GM19193 (cell line): ENCODE results near the gene TUBB3.

ENCODE experiments used
- POLR2A ChIP-seq: IDR thresholded peaks from 4 replicates; pipeline ENCODE4 v1.6.1; 2011; ENCODE audit not compliant: insufficient read depth, insufficient read length; ENCODE audit errors: extremely low read depth

The TUBB3 gene

DNA sequence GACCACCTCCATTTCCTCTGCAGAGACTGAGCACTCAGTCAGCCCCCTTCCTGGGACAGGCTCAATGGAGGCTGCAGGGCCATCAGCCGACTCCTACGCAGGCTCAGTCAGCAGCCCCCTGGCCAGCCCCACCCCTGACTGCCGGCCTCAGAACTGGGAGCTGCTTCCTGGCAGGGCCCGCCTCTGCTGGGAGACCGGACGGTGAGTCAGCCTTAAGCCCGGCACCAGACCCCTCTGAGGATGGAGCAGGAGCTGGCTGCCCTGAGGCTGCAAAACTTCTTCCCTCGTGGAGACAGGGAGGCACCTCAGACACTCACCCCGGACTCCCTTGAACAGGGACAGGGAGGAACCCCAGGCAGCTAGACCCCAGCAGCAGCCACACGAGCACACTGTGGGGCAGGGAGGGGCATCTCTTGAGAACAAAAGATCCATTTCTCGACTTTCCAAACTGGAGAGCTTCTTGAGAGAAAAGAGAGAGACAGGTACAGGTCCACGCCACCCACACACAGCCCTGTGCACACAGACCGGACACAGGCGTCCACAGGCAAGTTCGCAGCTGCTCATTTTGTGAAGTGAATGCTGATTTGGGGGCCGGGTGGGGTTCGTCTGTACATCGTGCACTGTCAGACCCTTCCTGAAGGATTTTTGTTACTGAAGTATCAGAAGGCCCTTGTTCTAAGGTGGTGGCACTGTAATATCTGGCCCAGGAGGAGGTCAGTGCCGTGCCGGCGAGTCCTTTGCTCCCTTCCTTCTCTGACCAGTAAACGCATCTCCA lies 1.3 kb upstream of the TUBB3 start:
- TF ChIP-seq POLR2A = no peak

DNA sequence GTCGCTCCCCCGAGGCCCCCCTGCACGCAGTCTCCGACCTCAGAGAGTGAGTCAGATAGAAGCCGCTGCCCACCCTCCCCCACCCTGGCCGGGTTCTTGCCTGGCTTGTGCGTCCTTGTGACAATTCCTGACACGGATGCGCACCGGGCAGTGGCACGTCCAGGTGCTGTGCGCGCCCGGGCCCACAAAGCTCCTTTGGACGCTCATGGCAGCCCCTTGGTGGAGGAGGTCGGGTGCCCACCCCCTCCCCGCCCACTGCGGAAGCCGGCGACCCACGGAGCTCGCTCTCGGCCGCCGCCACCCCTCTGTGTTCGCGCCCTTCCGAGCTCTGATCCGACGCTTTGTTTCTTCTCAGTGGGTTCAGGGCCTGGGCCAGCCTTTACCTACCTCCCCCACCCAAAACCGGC lies 662 bp upstream of the TUBB3 start:
- TF ChIP-seq POLR2A = no peak

DNA sequence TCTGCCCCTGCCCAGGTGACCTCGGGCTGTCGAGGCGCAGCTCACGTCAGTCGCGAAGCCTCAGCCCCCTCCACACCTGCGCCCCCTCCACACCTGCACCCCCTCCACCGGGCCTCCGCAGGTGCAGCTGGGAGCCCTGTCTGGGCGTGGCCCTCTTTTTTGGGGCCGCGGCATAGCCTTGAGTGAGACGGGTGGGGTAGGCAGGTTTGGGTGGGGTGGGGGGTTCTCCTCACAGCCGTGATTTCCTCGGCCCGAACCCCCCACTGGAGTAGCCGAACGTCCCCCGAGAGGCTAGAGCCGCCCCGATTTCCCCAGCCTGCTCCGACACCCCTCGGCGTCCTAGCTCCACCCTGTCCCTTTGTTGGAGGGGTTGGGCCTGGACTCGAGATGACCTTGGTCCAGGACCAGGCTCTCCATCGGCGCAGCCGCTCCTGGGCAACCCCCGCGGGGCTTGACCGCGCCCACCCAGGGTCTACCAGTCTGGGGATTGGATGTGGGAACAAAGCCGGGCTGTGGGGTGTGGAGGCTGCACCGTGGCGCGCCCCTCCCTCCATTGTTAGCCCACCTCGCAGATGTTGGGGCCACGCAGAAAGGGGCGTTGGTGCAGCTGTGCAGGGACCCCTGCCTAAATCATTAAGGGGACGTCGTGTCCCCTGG lies 626 bp downstream of the TUBB3 start:
- no peak for TF ChIP-seq POLR2A

GRCh38 chr16:89924297-89924924 lies 1.3 kb downstream of the TUBB3 start:
- no peak for TF ChIP-seq POLR2A

DNA sequence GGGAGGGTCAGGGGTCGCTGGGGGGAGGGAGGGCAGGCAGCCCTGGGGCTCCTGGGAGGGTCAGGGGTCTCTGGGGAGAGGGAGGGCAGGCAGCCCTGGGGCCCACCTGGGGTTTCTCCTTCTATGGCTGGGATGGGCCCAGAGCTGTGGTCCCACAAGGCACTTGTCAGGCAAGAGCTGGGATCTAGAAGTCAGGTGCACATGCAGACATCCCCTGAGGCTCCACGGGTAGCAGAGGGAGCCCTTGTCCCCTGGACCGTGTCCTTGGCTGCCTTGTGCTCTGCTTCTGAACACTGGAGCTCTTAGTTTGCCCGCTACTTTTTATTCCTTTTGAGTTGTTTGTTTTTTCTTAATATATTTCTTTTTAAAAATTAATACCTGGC lies 1.8 kb downstream of the TUBB3 start:
- no peak for TF ChIP-seq POLR2A

GRCh38 chr16:89925596-89926079 lies 2.5 kb downstream of the TUBB3 start:
- no peak for TF ChIP-seq POLR2A

GRCh38 chr16:89931305-89931896 lies 8.3 kb downstream of the TUBB3 start:
- no peak for TF ChIP-seq POLR2A

DNA sequence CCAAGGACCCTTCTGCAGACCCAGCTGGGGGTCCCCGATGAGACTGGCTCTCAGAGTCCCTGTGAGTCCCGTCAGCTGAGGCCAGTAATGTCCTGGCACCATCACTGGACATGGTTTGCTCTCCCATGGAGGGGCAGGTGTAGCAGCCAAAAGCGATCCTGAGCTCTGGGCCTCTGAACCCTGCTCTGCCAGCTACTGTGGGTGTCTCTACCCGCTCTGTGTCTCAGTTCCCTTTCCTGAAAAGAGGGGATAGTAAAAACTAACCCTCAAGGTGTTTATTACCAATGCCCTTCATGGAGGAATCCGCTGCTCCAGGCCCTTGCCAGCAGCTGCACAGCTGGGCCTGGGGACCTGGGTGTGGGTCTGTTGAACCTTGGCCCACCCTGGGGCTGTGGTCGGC lies 8.8 kb downstream of the TUBB3 start:
- TF ChIP-seq POLR2A = no peak

DNA sequence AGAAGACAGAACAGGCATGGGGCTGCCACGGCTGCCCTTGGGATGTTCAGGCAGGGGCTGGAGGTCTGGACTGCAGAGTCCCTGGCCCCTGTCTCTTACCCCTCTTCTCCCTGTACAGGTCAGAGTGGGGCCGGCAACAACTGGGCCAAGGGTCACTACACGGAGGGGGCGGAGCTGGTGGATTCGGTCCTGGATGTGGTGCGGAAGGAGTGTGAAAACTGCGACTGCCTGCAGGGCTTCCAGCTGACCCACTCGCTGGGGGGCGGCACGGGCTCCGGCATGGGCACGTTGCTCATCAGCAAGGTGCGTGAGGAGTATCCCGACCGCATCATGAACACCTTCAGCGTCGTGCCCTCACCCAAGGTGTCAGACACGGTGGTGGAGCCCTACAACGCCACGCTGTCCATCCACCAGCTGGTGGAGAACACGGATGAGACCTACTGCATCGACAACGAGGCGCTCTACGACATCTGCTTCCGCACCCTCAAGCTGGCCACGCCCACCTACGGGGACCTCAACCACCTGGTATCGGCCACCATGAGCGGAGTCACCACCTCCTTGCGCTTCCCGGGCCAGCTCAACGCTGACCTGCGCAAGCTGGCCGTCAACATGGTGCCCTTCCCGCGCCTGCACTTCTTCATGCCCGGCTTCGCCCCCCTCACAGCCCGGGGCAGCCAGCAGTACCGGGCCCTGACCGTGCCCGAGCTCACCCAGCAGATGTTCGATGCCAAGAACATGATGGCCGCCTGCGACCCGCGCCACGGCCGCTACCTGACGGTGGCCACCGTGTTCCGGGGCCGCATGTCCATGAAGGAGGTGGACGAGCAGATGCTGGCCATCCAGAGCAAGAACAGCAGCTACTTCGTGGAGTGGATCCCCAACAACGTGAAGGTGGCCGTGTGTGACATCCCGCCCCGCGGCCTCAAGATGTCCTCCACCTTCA lies 11.7 kb downstream of the TUBB3 start:
- TF ChIP-seq POLR2A = no peak

GRCh38 chr16:89936034-89936433 lies 12.9 kb downstream of the TUBB3 start:
- TF ChIP-seq POLR2A = no peak

DNA sequence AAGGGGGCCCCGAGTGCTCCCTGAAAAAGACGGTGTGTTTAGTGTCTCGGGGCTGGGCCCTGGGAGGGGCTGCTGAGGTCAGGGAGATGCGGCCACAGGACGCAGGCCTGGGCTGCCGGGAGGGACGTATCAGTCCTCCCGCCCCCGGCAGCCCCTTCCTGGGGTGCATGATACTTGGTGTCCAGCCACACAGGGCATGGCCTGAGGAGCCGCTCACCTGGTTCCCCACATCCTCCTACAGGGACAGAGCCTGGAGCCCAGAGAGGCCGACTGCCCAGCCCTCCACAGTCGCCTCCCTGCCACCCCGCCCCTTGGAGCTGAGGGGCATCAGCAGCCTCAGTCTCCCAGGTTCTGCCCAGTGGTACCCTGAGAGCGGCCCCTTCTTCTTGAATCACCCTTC lies 13.4 kb downstream of the TUBB3 start:
- TF ChIP-seq POLR2A = no peak

DNA sequence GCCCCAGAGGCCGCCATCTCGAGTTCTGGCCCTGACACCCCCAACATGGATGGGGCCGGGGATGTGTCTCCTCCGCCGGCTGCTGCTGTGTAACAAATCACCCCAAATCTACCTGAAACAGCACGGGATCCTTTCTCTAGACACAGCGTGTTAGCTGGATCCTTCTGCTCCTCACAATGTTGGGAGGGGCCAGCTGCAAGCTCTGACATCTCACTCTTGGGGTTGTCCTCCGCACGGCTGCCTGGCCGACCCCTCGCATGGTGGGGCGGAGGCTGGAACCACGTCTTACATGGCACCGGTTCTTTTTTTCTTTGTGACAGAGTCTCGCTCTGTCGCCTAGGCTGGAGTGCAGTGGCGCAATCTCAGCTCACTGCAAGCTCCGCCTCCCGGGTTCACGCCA lies 13.8 kb downstream of the TUBB3 start:
- no peak for TF ChIP-seq POLR2A

GRCh38 chr16:89938175-89938885 lies 15.2 kb downstream of the TUBB3 start:
- TF ChIP-seq POLR2A = no peak

DNA sequence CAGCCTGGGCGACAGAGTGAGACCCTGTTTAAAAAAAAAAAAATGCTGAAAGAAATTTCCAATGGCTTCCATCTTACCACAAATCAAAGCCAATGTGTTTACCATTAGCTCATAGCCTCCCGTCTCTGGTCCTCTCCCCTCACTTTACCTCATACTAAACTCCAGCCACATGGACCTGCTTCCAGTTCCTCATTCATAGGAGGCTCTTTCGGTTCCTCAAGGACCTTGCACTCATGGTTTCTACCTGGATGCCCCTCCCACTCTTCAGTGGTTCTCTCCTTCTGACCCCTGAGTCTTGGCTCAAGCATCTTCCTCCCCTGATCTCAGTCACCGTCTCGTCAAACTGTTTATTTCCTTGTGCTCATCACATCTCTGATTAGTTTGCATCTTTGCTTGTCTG lies 21.6 kb downstream of the TUBB3 start:
- no peak for TF ChIP-seq POLR2A
